Ovary (tissue), 9 donors: ENCODE data around the gene GCNT4. TPM values are rescaled to one million over a fixed set of nuclear protein-coding genes. Genes with fewer than 3 reads are reported as not detected.
"Not testable (repeated sequence)": the region's sequence is repeated elsewhere in the genome, so short reads cannot be mapped to it uniquely, and the experiment has no call there.

Experiments
- DNase-seq, 5 donors: peaks; one replicate each; pipeline ENCODE4 v3.0.0-alpha.2; 2019 to 2020
- H3K27ac ChIP-seq, 2 donors: fragments of 200-600 bp; one replicate each; pipeline versions ENCODE4 v1.5.1 to v1.8.0; 2019 to 2022
- H3K27me3 ChIP-seq: fragments of 200-600 bp; one replicate; pipeline ENCODE4 v1.8.0; 2022
- H3K36me3 ChIP-seq: fragments of 200-600 bp; sonication (generic); one replicate; pipeline ENCODE4 v1.5.1; 2019
- H3K4me1 ChIP-seq: one replicate; pipeline ENCODE4 v1.8.1; 2013; ENCODE audit warnings: mild to moderate bottlenecking, moderate library complexity; ENCODE audit not compliant: insufficient read depth
- H3K4me3 ChIP-seq: fragments of 200-600 bp; sonication (generic); one replicate; pipeline ENCODE4 v1.5.1; 2017
- H3K9me3 ChIP-seq, 2 donors: fragments of 200-600 bp in 1 of 2; sonication (generic) in 1 of 2; one replicate each; pipeline versions ENCODE4 v1.5.1 to v1.8.1; 2013 to 2019; ENCODE audit warnings: mild to moderate bottlenecking in 1 of 2, moderate library complexity in 1 of 2
- CTCF ChIP-seq, 3 donors: fragments of 450-650 bp in 2 of 3; fragments of 200-600 bp in 1 of 3; IDR thresholded peaks; one replicate each; pipeline versions ENCODE4 v1.5.1 to v1.8.0; 2016 to 2022; ENCODE audit warnings: antibody characterized with exemption in 3 of 3, mild to moderate bottlenecking in 1 of 3
- EP300 ChIP-seq: sonication (generic); formaldehyde crosslinking; IDR thresholded peaks from one replicate; pipeline ENCODE4 v1.6.1; 2017; ENCODE audit warnings: antibody characterized with exemption
- POLR2A ChIP-seq: fragments of 450-650 bp; IDR thresholded peaks from one replicate; pipeline ENCODE4 v1.6.1; 2017; ENCODE audit warnings: antibody characterized with exemption, mild to moderate bottlenecking, moderate library complexity
- WGBS, 3 donors: extraction: QIAGEN DNeasy Blood & Tissue Kit in 1 of 3; methylation state at CpG; one replicate each; pipeline versions ENCODE4 v1.1.5 to v1.1.7; 2013 to 2017; 5-methylcytosine and 5-hydroxymethylcytosine counted together
- intact Hi-C, 4 donors: fragments of 100-400 bp; cut with DNase I; formaldehyde crosslinking; loops; one replicate each; pipeline versions ENCODE4 v1.11.0 to v1.15.1; 2022 to 2023
- polyA plus RNA-seq, 2 donors: library from polyadenylated mRNA; stranded (reverse); fragments of 200-250 nt in 1 of 2; fragments of 350-450 nt in 1 of 2; fragmentation: Illumina TruSeq in 1 of 2; extraction: RNeasy Lipid Tissue Mini Kit (QIAGEN cat#74804) in 1 of 2; gene quantifications; one replicate each; pipeline ENCODE4 v1.2.3, GENCODE V29; 2013 to 2014
- total RNA-seq, 7 donors: library from RNA; depleted of rRNA in 2 of 7; stranded (reverse); fragments of >200 nt in 2 of 7; fragmentation: NEBNext Ultra II Directional in 3 of 7; extraction: Animal tissue kit (Norgen Biotek cat#: 25700) in 3 of 7; gene quantifications; one replicate each; pipeline versions ENCODE4 v1.1.0 to v1.2.4, GENCODE V29; 2016 to 2023
- donor health status: DM: no; HTN: no; CAD: no; lungs with moderate emphysema.
- donor health status: DM: no; HTN: no; CAD: no.
- donor health status: Bipolar disorder and iron deficiency.
- donor health status: DM: yes; HTN: yes; CAD: no.
- donor health status: DM: no; HTN: no; CAD: no.
- donor health status: DM: yes; HTN: yes; CAD: no.

Gene GCNT4
- total and polyA plus RNA-seq, 9 donors, result 0.95 to 3.2 (median 1.9) TPM

- H3K4me1 ChIP-seq, result no peaks in the 10 kb centered on the region
- H3K27ac ChIP-seq, result no peak overlapping the region
- DNase-seq, result no peak
- H3K9me3 ChIP-seq, result peaks cover 0 to 4% of the 10 kb centered on the region in 2 donors
- TF ChIP-seq POLR2A (no peak), EP300 (no peak), CTCF (IDR thresholded peaks at IDR 0.05) (no peak)
- 62 to 88% (median 79%) methylated on average over 1 of the region's 1 CpG for WGBS, 3 donors
- no peak overlapping the region for H3K4me3 ChIP-seq
- no peaks in the 10 kb centered on the region for H3K27me3 ChIP-seq
- intact Hi-C loops, result no loop called here
- no peaks in the 10 kb centered on the region for H3K36me3 ChIP-seq
Measured at GRCh38 chr5:75089137-75089536, 36.8 kb upstream of the GCNT4 start.

- no peaks in the 10 kb centered on the region for H3K4me1 ChIP-seq
- no peak for DNase-seq
- H3K27me3 ChIP-seq, result no peaks in the 10 kb centered on the region
- TF ChIP-seq EP300, result no peak
- TF ChIP-seq CTCF (IDR thresholded peaks at IDR 0.05), result no peak
- TF ChIP-seq POLR2A, result no peak
- H3K9me3 ChIP-seq, result peaks cover 0 to 4% of the 10 kb centered on the region in 2 donors
- H3K27ac ChIP-seq, result no peak overlapping the region
- H3K4me3 ChIP-seq, result no peak overlapping the region
- no peaks in the 10 kb centered on the region for H3K36me3 ChIP-seq
- intact Hi-C loops, result no loop called here
- 83 to 90% (median 86%) methylated on average over 3 of the region's 3 CpGs for WGBS, 3 donors
Measured at GRCh38 chr5:75088648-75089047, 36.3 kb upstream of the GCNT4 start.

GRCh38 chr5:75081510-75081909 is 29.2 kb upstream of the GCNT4 start:
- WGBS, 3 donors, result 68 to 77% (median 68%) methylated on average over 2 of the region's 2 CpGs
- intact Hi-C loops, result no loop called here
- no peak for TF ChIP-seq CTCF (IDR thresholded peaks at IDR 0.05)
- TF ChIP-seq POLR2A, result no peak

GRCh38 chr5:75079346-75079745 is 27.0 kb upstream of the GCNT4 start:
- H3K4me1 ChIP-seq, H3K27ac ChIP-seq, intact Hi-C loops, H3K36me3 ChIP-seq, DNase-seq, H3K4me3 ChIP-seq, H3K27me3 ChIP-seq, H3K9me3 ChIP-seq: not testable (repeated sequence)
- 92 to 93% (median 93%) methylated on average over 3 of the region's 3 CpGs for WGBS, 3 donors

More at GRCh38 chr5:75081510-75081909, 29.2 kb upstream of the GCNT4 start:
- Histone ChIP-seq H3K4me3 (no peak overlapping the region), H3K4me1 (no peaks in the 10 kb centered on the region), H3K27ac (no peak overlapping the region), H3K36me3 (no peaks in the 10 kb centered on the region), H3K27me3 (no peaks in the 10 kb centered on the region), H3K9me3 (no peaks in the 10 kb centered on the region)
- no peak for DNase-seq

- no peaks in the 10 kb centered on the region for H3K27me3 ChIP-seq
- intact Hi-C loops, result no loop called here
- WGBS, 3 donors, result 74 to 79% (median 75%) methylated on average over 5 of the region's 5 CpGs
- no peak for DNase-seq
- H3K9me3 ChIP-seq, result no peaks in the 10 kb centered on the region
- no peaks in the 10 kb centered on the region for H3K36me3 ChIP-seq
- no peak for TF ChIP-seq POLR2A
- TF ChIP-seq CTCF (IDR thresholded peaks at IDR 0.05), result no peak
- no peak for TF ChIP-seq EP300
- no peaks in the 10 kb centered on the region for H3K4me1 ChIP-seq
- H3K4me3 ChIP-seq, result no peak overlapping the region
- no peak overlapping the region for H3K27ac ChIP-seq
Measured at GRCh38 chr5:75078027-75078426, 25.7 kb upstream of the GCNT4 start.
